DND-41 (cell line): Measurements from ENCODE around the gene SQSTM1.

Experiments used
- EZH2 ChIP-seq: IDR thresholded peaks from 3 replicates; pipeline ENCODE4 v1.6.1; 2012; ENCODE audit warnings: borderline replicate concordance, low read depth, mild to moderate bottlenecking, moderate library complexity, low read length, inconsistent platforms; ENCODE audit not compliant: severe bottlenecking
- TF ChIP-seq, protein P1 (sequence below): IDR thresholded peaks from 2 replicates; pipeline ENCODE4 v1.5.1; 2012; ENCODE audit warnings: borderline replicate concordance, low read length, moderate library complexity, mild to moderate bottlenecking; ENCODE audit not compliant: poor library complexity, severe bottlenecking; ENCODE audit errors: extremely low read depth

DNA sequence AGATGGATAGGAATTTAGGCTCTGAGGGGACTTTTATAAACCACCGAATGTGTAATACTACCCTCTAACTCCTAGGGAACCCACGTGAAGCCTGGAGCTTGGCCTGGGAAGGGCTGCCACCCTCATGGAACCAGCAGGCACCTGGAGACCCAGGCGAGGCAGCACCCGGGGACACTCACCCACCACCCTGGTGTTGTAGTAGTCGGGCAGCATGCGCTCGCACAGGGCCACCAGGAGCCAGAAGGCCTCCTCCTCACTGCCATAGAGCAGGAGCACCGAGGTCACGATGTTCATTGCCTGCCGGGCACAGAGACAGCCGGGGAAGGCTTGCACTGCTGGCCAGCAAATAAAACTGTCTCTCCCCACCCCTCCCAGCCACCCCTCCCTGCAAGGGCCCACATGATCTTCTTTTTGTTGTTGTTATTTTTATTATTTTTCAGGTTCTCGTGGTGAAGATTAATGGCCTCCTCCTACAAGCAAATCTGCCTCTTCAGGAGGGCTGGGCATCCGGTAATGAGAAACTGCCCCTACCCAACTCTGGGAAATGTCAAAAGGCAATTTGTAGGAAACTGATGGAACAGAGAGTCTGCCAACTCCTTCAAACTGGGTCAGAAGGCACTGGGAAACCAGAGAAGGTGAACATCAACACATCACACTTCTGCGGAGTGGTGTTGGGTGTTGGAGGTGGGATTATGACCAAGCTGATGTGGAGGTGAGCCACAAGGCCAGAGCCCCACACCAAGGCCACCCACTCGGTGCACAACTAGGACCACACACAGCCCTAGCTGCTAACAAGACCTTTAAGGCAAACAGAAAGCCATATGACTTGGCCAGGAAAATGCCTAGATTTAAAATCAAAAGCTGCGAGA lies 55.3 kb downstream of the SQSTM1 start:
- TF ChIP-seq, protein P1, sequence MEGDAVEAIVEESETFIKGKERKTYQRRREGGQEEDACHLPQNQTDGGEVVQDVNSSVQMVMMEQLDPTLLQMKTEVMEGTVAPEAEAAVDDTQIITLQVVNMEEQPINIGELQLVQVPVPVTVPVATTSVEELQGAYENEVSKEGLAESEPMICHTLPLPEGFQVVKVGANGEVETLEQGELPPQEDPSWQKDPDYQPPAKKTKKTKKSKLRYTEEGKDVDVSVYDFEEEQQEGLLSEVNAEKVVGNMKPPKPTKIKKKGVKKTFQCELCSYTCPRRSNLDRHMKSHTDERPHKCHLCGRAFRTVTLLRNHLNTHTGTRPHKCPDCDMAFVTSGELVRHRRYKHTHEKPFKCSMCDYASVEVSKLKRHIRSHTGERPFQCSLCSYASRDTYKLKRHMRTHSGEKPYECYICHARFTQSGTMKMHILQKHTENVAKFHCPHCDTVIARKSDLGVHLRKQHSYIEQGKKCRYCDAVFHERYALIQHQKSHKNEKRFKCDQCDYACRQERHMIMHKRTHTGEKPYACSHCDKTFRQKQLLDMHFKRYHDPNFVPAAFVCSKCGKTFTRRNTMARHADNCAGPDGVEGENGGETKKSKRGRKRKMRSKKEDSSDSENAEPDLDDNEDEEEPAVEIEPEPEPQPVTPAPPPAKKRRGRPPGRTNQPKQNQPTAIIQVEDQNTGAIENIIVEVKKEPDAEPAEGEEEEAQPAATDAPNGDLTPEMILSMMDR, result no peak
- no peak for TF ChIP-seq EZH2
